ENCODE measurements around the gene GPR153. TPM values are rescaled to one million over a fixed set of nuclear protein-coding genes. Genes with fewer than 3 reads are reported as not detected.

Gene GPR153
- total and polyA plus RNA-seq, 4 donors: 0.37 to 5.9 (median 2.7) TPM

GRCh38 chr1:6244401-6245049, 16.4 kb downstream of the GPR153 start:
- Histone ChIP-seq H3K36me3 (ENCODE audit: control insufficient read depth in 4 of 4, insufficient read depth in 3 of 4, low read depth in 1 of 4, low read length in 3 of 4) (no peaks in the 10 kb centered on the region), H3K9me3 (ENCODE audit: control insufficient read depth in 4 of 4, low read length in 3 of 4) (no peaks in the 10 kb centered on the region), H3K9ac (ENCODE audit: low read depth in 1 of 2, low read length in 2 of 2) (no peak overlapping the region), H3K4me3 (ENCODE audit: low read depth in 1 of 3, low read length in 3 of 3) (no peak overlapping the region), H3K27me3 (ENCODE audit: control insufficient read depth in 4 of 4, insufficient read depth in 4 of 4, low read length in 3 of 4) (peaks cover 6 to 14% (median 9%) of the 10 kb centered on the region in 4 donors), H3K4me1 (ENCODE audit: control insufficient read depth in 4 of 4, insufficient read depth in 4 of 4, low read length in 3 of 4) (peaks cover 0 to 26% (median 10%) of the 10 kb centered on the region in 4 donors), H3K27ac (ENCODE audit: low read depth in 1 of 2, low read length in 2 of 2) (no peak overlapping the region)
- 6% methylated on average over 24 of the region's 24 CpGs for WGBS
- no peak for DNase-seq (ENCODE audit: low spot score)
- no peak for TF ChIP-seq GABPA (IDR thresholded peaks at IDR 0.05 in 1 of 2, conservative IDR thresholded peaks at IDR 0.05 in 1 of 2)
- no peak for TF ChIP-seq RAD21 (IDR thresholded peaks at IDR 0.05)
- no peak for TF ChIP-seq FOXA2 (IDR thresholded peaks at IDR 0.05)
- no peak for TF ChIP-seq TAF1 (conservative IDR thresholded peaks at IDR 0.05)
- TF ChIP-seq NR2F2 (IDR thresholded peaks at IDR 0.05): no peak
- TF ChIP-seq REST (IDR thresholded peaks at IDR 0.05): no peak
- no peak for TF ChIP-seq SP1 (IDR thresholded peaks at IDR 0.05)

GRCh38 chr1:6243993-6244392, 16.9 kb downstream of the GPR153 start, which contains the start of gene HES3:
Gene HES3 (plus strand): TSS chr1:6244179. CDS start chr1:6244366, 187 bp downstream.
- WGBS: 9% methylated on average over 16 of the region's 16 CpGs
- H3K36me3 ChIP-seq (ENCODE audit: control insufficient read depth in 4 of 4, insufficient read depth in 3 of 4, low read depth in 1 of 4, low read length in 3 of 4): no peaks in the 10 kb centered on the region
- peaks cover 0 to 22% (median 10%) of the 10 kb centered on the region in 4 donors for H3K4me1 ChIP-seq (ENCODE audit: control insufficient read depth in 4 of 4, insufficient read depth in 4 of 4, low read length in 3 of 4)
- no peak for DNase-seq (ENCODE audit: low spot score)
- H3K9me3 ChIP-seq (ENCODE audit: control insufficient read depth in 4 of 4, low read length in 3 of 4): no peaks in the 10 kb centered on the region
- no peak for TF ChIP-seq RAD21 (IDR thresholded peaks at IDR 0.05)
- no peak for TF ChIP-seq ATF3 (IDR thresholded peaks at IDR 0.05)
- TF ChIP-seq ZBTB33 (IDR thresholded peaks at IDR 0.05): no peak
- TF ChIP-seq GABPA (IDR thresholded peaks at IDR 0.05 in 1 of 2, conservative IDR thresholded peaks at IDR 0.05 in 1 of 2): no peak
- no peak for TF ChIP-seq NR2F2 (IDR thresholded peaks at IDR 0.05)
- no peak for TF ChIP-seq MAX (IDR thresholded peaks at IDR 0.05)
- no peak for TF ChIP-seq JUND (IDR thresholded peaks at IDR 0.05)
- TF ChIP-seq FOXA1 (IDR thresholded peaks at IDR 0.05): no peak
- TF ChIP-seq HNF4G (IDR thresholded peaks at IDR 0.05): no peak
- TF ChIP-seq SP1 (IDR thresholded peaks at IDR 0.05): no peak
- H3K27ac ChIP-seq (ENCODE audit: low read depth in 1 of 2, low read length in 2 of 2): no peak within 1 kb of the TSS
- H3K9ac ChIP-seq (ENCODE audit: low read depth in 1 of 2, low read length in 2 of 2): no peak within 1 kb of the TSS
- H3K27me3 ChIP-seq (ENCODE audit: control insufficient read depth in 4 of 4, insufficient read depth in 4 of 4, low read length in 3 of 4): peaks cover 6 to 14% (median 9%) of the 10 kb centered on the region in 4 donors
- H3K4me3 ChIP-seq (ENCODE audit: low read depth in 1 of 3, low read length in 3 of 3): no peak within 1 kb of the TSS

All from liver (tissue), 9 donors.